Activated B cell treated with CpG ODN at 0.5 μM for 24 hours (primary cell): ENCODE results near the gene AOC2. TPM values are rescaled to one million over a fixed set of nuclear protein-coding genes. Genes with fewer than 3 reads are reported as not detected.
"Not testable (repeated sequence)": the region's sequence is repeated elsewhere in the genome, so short reads cannot be mapped to it uniquely, and the experiment has no call there.

ENCODE experiments used
- ATAC-seq: fragments of 200-7000 bp; cut with Tn5 transposase; one replicate; pipeline ENCODE4 v1.10.0; 2021; ENCODE audit warnings: low read depth, mild to moderate bottlenecking, moderate library complexity
- CTCF ChIA-PET: fragments of 350-600 bp; sonication (Branson Sonifier 250); formaldehyde crosslinking; loops from one replicate; lab custom pipeline; 2021; ENCODE audit warnings: antibody characterized with exemption; lab: Charles Lee
- POLR2A ChIA-PET: fragments of 350-600 bp; sonication (Branson Sonifier 250); formaldehyde crosslinking; loops from one replicate; lab custom pipeline; 2021; ENCODE audit warnings: antibody characterized with exemption; lab: Charles Lee
- DNase-seq: peaks from one replicate; pipeline ENCODE4 v3.0.0; 2022
- H3K27ac Mint-ChIP-seq: one replicate; pipeline ENCODE4 v1.8.0; 2020; ENCODE audit warnings: mixed read lengths
- H3K27me3 Mint-ChIP-seq: one replicate; pipeline ENCODE4 v1.8.0; 2021; ENCODE audit warnings: mixed read lengths
- H3K36me3 Mint-ChIP-seq: one replicate; pipeline ENCODE4 v1.8.0; 2021; ENCODE audit warnings: low read depth, mixed read lengths
- H3K4me1 Mint-ChIP-seq: one replicate; pipeline ENCODE4 v1.8.0; 2021; ENCODE audit warnings: mixed read lengths
- H3K4me3 Mint-ChIP-seq: one replicate; pipeline ENCODE4 v1.8.0; 2020; ENCODE audit warnings: mild to moderate bottlenecking, mixed read lengths
- H3K9me3 Mint-ChIP-seq: one replicate; pipeline ENCODE4 v1.8.0; 2020; ENCODE audit warnings: mixed read lengths
- CTCF ChIP-seq: fragments of 200-600 bp; IDR thresholded peaks from one replicate; pipeline ENCODE4 v1.8.0; 2022; ENCODE audit warnings: antibody characterized with exemption, mild to moderate bottlenecking
- intact Hi-C: fragments of 100-400 bp; cut with micrococcal nuclease; formaldehyde crosslinking; loops from one replicate; pipeline ENCODE4 v1.15.1; 2024
- total RNA-seq: library from RNA; stranded (reverse); gene quantifications from 2 replicates; pipeline ENCODE4 v1.2.3, GENCODE V29; 2022

The AOC2 gene
- total RNA-seq, 1 donor from 2014 or later: 3.9 TPM

GRCh38 chr17:42849451-42850181, 5.2 kb downstream of the AOC2 start:
- ChIA-PET CTCF (no interaction called here), POLR2A (no interaction called here)
- DNase-seq (no peak), ATAC-seq (no peak)
- peaks cover 5% of the 10 kb centered on the region for H3K27me3 Mint-ChIP-seq
- H3K36me3 Mint-ChIP-seq: peaks cover 13% of the 10 kb centered on the region
- no peaks in the 10 kb centered on the region for H3K9me3 Mint-ChIP-seq
- peaks cover 17% of the 10 kb centered on the region for H3K4me1 Mint-ChIP-seq
- H3K27ac Mint-ChIP-seq: no peak overlapping the region
- no peak for TF ChIP-seq CTCF
- intact Hi-C loops: no loop called here
- no peak overlapping the region for H3K4me3 Mint-ChIP-seq

- Mint-ChIP-seq H3K9me3 (no peaks in the 10 kb centered on the region), H3K27me3 (peaks cover 5% of the 10 kb centered on the region), H3K27ac (no peak within 1 kb of the TSS), H3K36me3 (peaks cover under 1% of the 10 kb centered on the region), H3K4me3 (no peak within 1 kb of the TSS), H3K4me1 (peaks cover 11% of the 10 kb centered on the region)
- TF ChIP-seq CTCF: no peak
- ATAC-seq: no peak
- no peak for DNase-seq
- POLR2A ChIA-PET: no interaction called here
- intact Hi-C loops: no loop called here
- CTCF ChIA-PET: no interaction called here
These were observed 6.6 kb downstream of the AOC2 start, which contains the start of gene AOC3 for GRCh38 chr17:42850954-42851353. AOC3 (plus strand) TSS chr17:42851199; CDS start chr17:42851344, 145 bp downstream.

GRCh38 chr17:42851371-42852240, 7.2 kb downstream of the AOC2 start:
- CTCF ChIA-PET, H3K9me3 Mint-ChIP-seq, H3K27ac Mint-ChIP-seq, POLR2A ChIA-PET, H3K27me3 Mint-ChIP-seq, H3K4me1 Mint-ChIP-seq, ATAC-seq, H3K36me3 Mint-ChIP-seq, H3K4me3 Mint-ChIP-seq, intact Hi-C loops, DNase-seq: not testable (repeated sequence)

- POLR2A ChIA-PET: no interaction called here
- no peak for ATAC-seq
- Mint-ChIP-seq H3K9me3 (no peaks in the 10 kb centered on the region), H3K4me1 (no peaks in the 10 kb centered on the region), H3K27ac (no peak overlapping the region), H3K4me3 (no peak overlapping the region), H3K36me3 (no peaks in the 10 kb centered on the region), H3K27me3 (peaks cover 5% of the 10 kb centered on the region)
- no peak for DNase-seq
- intact Hi-C loops: no loop called here
- no peak for TF ChIP-seq CTCF
- CTCF ChIA-PET: no interaction called here
These were observed 8.0 kb downstream of the AOC2 start for GRCh38 chr17:42852351-42852750.

GRCh38 chr17:42853004-42853403, 8.6 kb downstream of the AOC2 start:
- ChIA-PET CTCF (no interaction called here), POLR2A (no interaction called here)
- no peak for ATAC-seq
- Mint-ChIP-seq H3K4me1 (no peaks in the 10 kb centered on the region), H3K4me3 (no peak overlapping the region), H3K9me3 (no peaks in the 10 kb centered on the region), H3K36me3 (no peaks in the 10 kb centered on the region), H3K27me3 (peaks cover 5% of the 10 kb centered on the region), H3K27ac (no peak overlapping the region)
- TF ChIP-seq CTCF: no peak
- intact Hi-C loops: no loop called here
- no peak for DNase-seq
